AG04450 (cell line): ENCODE data around the gene XPO4. TPM values are rescaled to one million over a fixed set of nuclear protein-coding genes. Genes with fewer than 3 reads are reported as not detected.

Experiments
- CTCF ChIA-PET: fragments of 300-600, 350-600 bp; formaldehyde crosslinking; extraction: SDS; loops from one replicate; lab custom pipeline; 2022; ENCODE audit warnings: antibody characterized with exemption, inconsistent platforms; lab: Charles Lee
- POLR2A ChIA-PET: fragments of 350-600 bp; formaldehyde crosslinking; extraction: SDS; loops from one replicate; lab custom pipeline; 2021; ENCODE audit warnings: antibody characterized with exemption, inconsistent platforms; lab: Yijun Ruan, JAX
- DNase-seq: peaks from one replicate; pipeline ENCODE4 v3.0.0-alpha.2; 2011; ENCODE audit warnings: low read depth, low spot score
- H3K27ac ChIP-seq: one replicate; pipeline ENCODE4 v1.5.1; 2012; ENCODE audit warnings: low read depth, low read length, control low read depth
- H3K27me3 ChIP-seq: one replicate; pipeline ENCODE4 v1.6.0; 2012; ENCODE audit warnings: low read length; ENCODE audit not compliant: control insufficient read depth, insufficient read depth
- H3K4me3 ChIP-seq: 2 replicates; pipeline ENCODE4 v1.5.1; 2011; ENCODE audit warnings: mild to moderate bottlenecking, low read depth, low read length, control low read depth
- H3K9me3 ChIP-seq: 2 replicates; pipeline ENCODE4 v1.5.1; 2012; ENCODE audit warnings: low read length; ENCODE audit not compliant: control insufficient read depth, insufficient read depth
- polyA plus RNA-seq: library from polyadenylated mRNA; depleted of rRNA; stranded (reverse); fragments of >200 nt; gene quantifications from 2 replicates; pipeline ENCODE4 v1.2.3, GENCODE V29; 2011
- TF ChIP-seq, protein P1 (sequence below): IDR thresholded peaks from 2 replicates; pipeline ENCODE4 v1.5.1; 2011; ENCODE audit warnings: low read depth, low read length, control low read depth, inconsistent platforms

XPO4 gene
- polyA plus RNA-seq, 1 experiment: 14.4 TPM

- H3K4me3 ChIP-seq: no peak overlapping the region
- DNase-seq: no peak
- H3K27me3 ChIP-seq: no peaks in the 10 kb centered on the region
- H3K9me3 ChIP-seq: no peaks in the 10 kb centered on the region
- H3K27ac ChIP-seq: no peak overlapping the region
- ChIA-PET POLR2A (no interaction called here), CTCF (interaction anchor here (7.5 kb wide), 1 partner anchor 19 kb away, joined by 50 read pairs; no protein-coding TSS in a partner anchor)
- TF ChIP-seq, protein P1, sequence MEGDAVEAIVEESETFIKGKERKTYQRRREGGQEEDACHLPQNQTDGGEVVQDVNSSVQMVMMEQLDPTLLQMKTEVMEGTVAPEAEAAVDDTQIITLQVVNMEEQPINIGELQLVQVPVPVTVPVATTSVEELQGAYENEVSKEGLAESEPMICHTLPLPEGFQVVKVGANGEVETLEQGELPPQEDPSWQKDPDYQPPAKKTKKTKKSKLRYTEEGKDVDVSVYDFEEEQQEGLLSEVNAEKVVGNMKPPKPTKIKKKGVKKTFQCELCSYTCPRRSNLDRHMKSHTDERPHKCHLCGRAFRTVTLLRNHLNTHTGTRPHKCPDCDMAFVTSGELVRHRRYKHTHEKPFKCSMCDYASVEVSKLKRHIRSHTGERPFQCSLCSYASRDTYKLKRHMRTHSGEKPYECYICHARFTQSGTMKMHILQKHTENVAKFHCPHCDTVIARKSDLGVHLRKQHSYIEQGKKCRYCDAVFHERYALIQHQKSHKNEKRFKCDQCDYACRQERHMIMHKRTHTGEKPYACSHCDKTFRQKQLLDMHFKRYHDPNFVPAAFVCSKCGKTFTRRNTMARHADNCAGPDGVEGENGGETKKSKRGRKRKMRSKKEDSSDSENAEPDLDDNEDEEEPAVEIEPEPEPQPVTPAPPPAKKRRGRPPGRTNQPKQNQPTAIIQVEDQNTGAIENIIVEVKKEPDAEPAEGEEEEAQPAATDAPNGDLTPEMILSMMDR: no peak
These were observed 55.2 kb downstream of the XPO4 start for GRCh38 chr13:20847296-20847695.

GRCh38 chr13:20843166-20843565, 59.4 kb downstream of the XPO4 start:
- ChIA-PET CTCF (interaction anchor here (4.0 kb wide), 1 partner anchor 15 kb away, joined by 43 read pairs; no protein-coding TSS in a partner anchor), POLR2A (interaction anchor here (0.6 kb wide), 1 partner anchor 30 kb away, joined by 4 read pairs; no protein-coding TSS in a partner anchor)

DNA sequence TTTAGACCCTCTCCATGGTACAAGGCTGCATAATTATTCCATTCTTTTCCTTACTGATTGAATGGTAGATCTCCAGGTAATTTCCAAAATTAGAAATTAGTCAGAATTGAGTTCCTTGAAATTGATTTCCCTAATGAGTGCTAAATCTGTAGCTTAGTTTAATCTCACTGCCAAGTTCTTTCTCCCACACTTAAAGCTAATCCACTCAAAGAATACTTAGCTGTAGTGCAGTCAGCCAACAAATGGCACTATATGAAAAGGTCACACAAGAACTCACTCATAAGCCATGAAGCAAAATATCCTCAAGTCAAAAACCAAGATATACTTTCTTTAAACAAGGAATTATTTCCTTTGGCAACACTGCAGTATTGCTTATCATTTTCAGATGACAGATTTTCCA, 62.0 kb downstream of the XPO4 start:
- CTCF ChIA-PET: interaction anchor here (0.6 to 4.0 kb wide), 2 partner anchors 12 to 643 kb away, joined by 7 to 43 read pairs; no protein-coding TSS in a partner anchor
- H3K4me3 ChIP-seq: no peak overlapping the region
- H3K27ac ChIP-seq: no peak overlapping the region
- no peaks in the 10 kb centered on the region for H3K9me3 ChIP-seq
- H3K27me3 ChIP-seq: no peaks in the 10 kb centered on the region
- TF ChIP-seq, protein P1: no peak
- POLR2A ChIA-PET: no interaction called here
- no peak for DNase-seq

More at GRCh38 chr13:20843166-20843565, 59.4 kb downstream of the XPO4 start:
- H3K9me3 ChIP-seq: no peaks in the 10 kb centered on the region
- TF ChIP-seq, protein P1: no peak
- H3K27ac ChIP-seq: no peak overlapping the region
- no peak overlapping the region for H3K4me3 ChIP-seq
- no peak for DNase-seq
- H3K27me3 ChIP-seq: no peaks in the 10 kb centered on the region

DNA sequence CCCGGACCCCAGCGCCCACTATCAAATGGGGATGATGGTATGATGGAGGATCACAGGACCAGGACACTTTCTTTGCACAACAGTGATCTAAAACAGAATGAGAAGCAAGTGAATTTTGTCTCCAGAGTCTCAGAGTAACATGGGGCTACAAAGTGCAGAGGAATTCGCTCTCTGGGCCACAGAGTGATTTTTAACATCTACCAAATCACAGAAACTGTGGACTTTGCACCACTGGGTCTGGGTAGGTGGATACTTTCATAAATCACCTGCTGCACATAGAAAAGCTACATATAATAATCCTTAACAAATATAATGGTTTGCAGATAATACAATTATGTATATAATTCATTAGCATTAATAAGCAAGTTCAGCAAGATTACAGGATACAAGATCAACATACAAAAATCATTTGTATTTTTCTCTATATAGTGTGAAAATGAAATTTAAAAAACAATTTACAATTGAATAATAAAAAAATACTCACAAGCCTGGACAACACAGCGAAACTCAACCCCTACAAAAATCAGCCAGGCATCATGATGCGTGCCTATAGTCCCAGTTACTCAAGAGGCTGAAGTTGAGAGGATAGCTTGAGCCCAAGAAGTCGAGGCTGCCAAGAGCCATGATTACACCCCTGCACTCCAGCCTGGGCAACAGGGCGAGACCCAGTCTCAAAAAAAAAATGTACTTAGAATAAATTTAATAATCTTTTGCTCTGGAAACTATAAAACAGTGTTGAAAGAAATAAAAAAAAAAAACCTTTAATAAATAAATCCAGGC, 68.5 kb downstream of the XPO4 start:
- ChIA-PET POLR2A (no interaction called here), CTCF (no interaction called here)
- H3K4me3 ChIP-seq: no peak overlapping the region

More for the DNA sequence above, 68.5 kb downstream of the XPO4 start:
- Histone ChIP-seq H3K27ac (no peak overlapping the region), H3K27me3 (no peaks in the 10 kb centered on the region), H3K9me3 (no peaks in the 10 kb centered on the region)
- DNase-seq: no peak
- TF ChIP-seq, protein P1: no peak
